ENCODE results near the gene FCRL2. TPM values are rescaled to one million over a fixed set of nuclear protein-coding genes. Genes with fewer than 3 reads are reported as not detected.
"Not testable (repeated sequence)": the region's sequence is repeated elsewhere in the genome, so short reads cannot be mapped to it uniquely, and the experiment has no call there.

FCRL2 gene
- total RNA-seq, 1 donor from 2014 or later: not detected

DNA sequence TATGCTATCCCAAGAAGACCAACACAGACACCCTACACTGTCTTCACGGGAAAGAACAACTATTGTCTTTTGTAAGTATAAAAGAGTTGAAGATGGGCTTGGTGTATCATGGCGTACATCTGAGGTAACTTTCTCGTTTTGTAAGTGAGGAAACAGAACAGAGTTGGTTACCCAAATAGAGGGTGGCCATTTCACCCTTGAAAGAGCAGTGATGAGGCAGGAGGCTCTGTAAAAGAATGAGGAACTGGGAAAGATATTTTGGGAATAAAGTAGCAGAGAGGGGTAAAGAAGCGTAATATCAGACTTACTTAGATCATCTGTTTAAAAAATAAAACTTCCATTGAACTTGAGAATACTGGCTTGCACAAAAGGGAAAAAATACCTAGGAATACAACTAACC is 18.9 kb downstream of the FCRL2 start:
- DNase-seq (ENCODE audit: low spot score): no peak
- intact Hi-C loops (cut with DNase I): no loop called here

DNA sequence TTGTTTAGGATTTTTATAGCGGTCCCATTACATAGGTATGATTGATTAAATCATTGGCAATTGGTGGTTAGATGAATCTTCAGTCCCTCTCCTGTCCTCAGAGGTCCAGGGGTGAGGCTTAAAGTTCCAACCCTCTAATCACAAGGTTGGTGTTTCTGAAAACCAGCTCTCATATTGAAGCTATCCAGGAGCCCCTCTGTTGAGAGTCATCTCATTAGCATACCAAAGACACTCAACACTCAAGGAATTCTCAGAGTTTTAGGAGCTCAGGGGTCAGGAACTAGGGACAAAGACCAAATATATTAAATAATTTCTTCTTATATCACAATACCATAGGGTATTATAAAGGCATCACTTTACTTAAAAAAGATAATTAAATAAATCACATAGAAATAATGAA is 23.3 kb downstream of the FCRL2 start:
- no peak for DNase-seq (ENCODE audit: low spot score)
- intact Hi-C loops (cut with DNase I): no loop called here

DNA sequence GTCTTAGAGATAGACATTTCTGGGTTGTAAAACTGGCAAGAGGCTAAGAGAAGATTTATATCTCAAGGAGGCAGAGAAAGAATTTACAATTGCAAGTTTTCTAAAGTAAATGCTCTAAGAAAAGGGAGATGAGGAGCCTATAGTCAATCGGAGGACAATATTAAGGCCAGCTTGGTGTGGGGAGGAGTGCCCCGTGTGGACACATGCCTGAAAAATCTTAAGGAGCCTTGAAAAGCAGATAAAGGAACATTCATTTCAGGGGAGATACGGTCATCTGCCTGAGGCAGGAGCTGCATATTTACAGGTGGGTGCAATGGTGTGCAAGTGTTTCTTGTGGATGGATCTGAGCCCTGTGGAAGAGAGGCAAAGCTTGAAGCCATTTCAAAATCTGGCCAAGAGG is 25.6 kb downstream of the FCRL2 start:
- DNase-seq (ENCODE audit: low spot score): no peak

GRCh38 chr1:157748262-157748817 is 28.6 kb downstream of the FCRL2 start:
- no peak for DNase-seq (ENCODE audit: low spot score)
- intact Hi-C loops (cut with DNase I): no loop called here

More for the DNA sequence above, 25.6 kb downstream of the FCRL2 start:
- intact Hi-C loops (cut with DNase I): no loop called here

DNA sequence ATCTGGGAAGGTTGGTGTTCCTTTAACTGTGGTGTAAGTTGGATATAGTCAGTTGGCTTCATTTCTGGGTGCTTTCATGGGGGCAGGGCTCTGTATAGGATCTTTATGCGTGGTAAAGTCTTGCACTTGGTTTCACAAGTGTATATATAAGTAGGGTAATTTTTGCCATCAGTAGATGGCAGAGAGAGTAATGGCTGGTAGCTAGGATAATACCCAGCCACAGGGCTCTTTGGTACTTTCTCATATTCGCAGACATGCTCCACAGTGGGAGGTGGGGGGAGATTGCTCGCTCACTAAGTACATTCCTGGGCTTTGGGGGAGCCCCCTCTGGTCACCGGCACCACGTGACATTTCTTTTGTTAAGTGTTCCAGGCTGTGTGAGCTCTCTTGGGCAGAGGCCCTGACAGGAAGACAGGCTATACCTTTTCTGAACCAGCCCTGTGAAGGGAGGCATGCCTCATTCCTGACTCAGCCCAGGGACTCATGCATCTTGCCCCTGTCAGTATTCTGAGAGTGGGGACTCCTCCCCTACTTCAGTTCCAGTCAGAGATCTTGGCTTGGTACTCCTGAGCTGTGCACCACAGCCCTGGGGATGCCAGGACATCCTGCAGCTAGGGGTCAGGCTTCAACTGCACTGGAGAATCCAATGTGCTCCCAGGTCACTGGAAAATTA is 37.6 kb downstream of the FCRL2 start:
- intact Hi-C loops (cut with DNase I): no loop called here
- no peak for DNase-seq (ENCODE audit: low spot score)

DNA sequence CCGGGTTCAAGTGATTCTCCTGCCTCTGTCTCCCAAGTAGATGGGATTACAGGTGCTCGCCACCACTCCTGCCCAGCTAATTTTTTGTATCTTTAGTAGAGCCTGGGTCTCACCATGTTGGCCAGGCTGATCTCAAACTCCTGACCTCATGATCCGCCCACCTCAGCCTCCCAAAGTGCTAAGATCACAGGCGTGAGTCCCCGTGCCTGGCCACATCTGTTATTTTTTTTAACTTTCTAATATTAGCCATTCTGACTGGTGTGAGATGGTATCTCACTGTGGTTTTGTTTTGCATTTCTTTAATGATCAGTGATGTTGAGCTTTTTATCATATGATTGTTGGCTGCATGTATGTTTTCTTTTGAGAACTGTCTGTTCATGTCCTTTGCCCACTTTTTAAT is 40.9 kb downstream of the FCRL2 start:
- DNase-seq (ENCODE audit: low spot score); intact Hi-C loops (cut with DNase I): not testable (repeated sequence)

GRCh38 chr1:157734321-157734720 is 42.6 kb downstream of the FCRL2 start:
- intact Hi-C loops (cut with DNase I): no loop called here
- no peak for DNase-seq (ENCODE audit: low spot score)

GRCh38 chr1:157732755-157733154 is 44.2 kb downstream of the FCRL2 start:
- no peak for DNase-seq (ENCODE audit: low spot score)
- intact Hi-C loops (cut with DNase I): no loop called here

DNA sequence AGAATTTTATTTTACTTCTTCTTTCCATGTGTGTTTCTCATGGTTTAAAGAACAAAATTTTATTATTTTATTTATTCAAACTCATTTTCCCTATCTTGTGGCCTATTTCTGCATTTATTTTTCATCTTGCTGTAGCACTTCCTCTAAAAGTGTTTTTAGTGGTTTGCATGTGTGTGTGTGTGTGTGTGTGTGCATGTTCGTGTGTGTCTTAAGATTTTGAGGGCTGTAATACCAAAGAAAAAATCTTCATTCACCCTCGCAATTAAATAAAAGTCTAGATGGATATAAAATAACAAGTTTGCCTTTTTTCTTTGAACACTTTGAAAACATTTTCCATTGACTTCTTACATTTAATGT is 51.7 kb downstream of the FCRL2 start:
- DNase-seq (ENCODE audit: low spot score): no peak
- intact Hi-C loops (cut with DNase I): no loop called here

DNA sequence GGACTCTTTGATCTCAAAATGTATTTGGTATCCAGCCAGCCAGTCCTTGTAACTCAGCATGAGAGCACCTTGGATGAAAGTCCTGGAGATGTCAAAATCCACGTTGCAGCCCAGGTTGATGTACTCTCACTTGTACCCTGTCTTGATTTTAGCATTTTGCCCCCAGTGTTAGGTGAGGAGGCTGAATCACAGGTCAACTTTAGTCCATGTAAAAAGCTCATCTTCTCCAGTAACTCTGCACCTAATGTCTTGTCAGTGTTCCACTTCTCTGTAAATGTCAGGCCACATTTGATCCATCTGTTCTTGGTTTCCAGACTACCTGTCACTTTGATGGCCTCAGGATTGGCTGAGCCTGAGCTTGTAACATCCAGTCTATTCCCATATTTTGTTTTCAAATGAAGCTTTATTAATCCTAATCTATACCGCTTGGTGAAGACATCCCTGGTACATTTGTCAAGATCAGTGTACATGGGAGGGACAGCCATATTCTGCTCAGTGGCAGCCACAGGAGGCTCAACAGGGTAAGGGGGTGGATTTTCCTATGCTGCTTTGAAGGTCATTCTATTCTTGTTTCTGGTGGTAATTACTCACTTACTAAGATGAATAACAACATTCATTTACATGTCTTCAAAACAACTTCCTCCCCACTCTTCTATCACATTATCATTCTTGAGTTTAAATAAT is 52.3 kb downstream of the FCRL2 start:
- no peak for DNase-seq (ENCODE audit: low spot score)
- intact Hi-C loops (cut with DNase I): no loop called here

DNA sequence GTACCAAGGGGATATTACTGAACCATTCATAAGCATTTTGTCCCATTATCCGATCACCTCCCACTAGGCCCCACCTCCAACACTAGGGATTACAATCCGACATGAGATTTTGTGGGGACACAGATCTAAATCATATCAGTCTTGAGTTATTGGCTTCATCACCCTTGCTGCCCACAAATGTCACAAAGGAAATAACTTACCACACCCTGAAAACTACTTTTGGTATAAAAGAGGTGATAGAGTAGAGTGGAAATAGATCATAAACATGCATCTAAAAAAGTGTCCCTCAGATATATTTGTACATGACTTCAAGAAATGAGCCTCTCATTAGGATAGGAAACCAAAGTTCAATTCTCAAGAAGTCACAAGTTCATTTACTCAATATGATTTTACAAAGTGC is 53.8 kb downstream of the FCRL2 start:
- intact Hi-C loops (cut with DNase I): no loop called here
- DNase-seq (ENCODE audit: low spot score): no peak

DNA sequence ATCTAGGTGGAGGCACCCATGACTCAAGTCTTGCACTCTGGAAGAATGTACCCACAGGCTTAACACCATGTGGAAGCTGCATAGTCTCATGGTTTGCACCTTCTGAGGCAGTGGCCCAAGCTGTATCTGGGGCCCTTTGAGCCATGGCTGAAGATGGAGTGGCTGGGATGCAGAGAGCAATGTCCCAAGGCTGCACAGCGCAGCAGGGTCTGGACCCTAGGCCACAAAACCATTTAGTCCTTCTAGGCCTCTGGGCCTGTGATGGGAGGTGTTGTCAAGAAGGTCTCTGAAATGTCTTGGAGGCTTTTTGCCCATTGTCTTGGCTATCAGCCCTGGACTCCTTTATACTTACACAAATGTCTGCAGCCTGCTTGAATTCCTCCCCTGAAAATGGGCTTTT is 54.9 kb downstream of the FCRL2 start:
- intact Hi-C loops (cut with DNase I): no loop called here
- no peak for DNase-seq (ENCODE audit: low spot score)

- intact Hi-C loops (cut with DNase I): no loop called here
- no peak for DNase-seq (ENCODE audit: low spot score)
Observed at GRCh38 chr1:157715736-157716135, 61.2 kb downstream of the FCRL2 start.

DNA sequence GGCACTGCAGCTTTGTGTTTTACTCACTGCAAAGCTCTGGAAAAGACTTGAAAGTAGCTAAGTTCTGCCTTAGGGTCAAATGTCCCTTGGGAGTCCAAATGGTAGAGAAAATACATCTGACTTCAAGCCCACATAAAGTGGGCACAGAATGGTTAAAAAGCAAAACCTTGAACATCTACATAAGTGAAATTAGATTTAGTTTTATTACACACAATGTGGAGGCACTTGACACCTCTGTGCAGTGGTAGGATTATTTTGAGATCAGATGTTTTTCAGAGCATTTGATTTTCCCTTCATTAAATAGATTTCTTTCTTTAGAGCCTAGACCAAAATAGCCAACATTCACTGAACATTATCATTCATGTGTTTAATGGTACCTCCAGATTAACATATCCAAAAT is 65.1 kb downstream of the FCRL2 start:
- no peak for DNase-seq (ENCODE audit: low spot score)
- intact Hi-C loops (cut with DNase I): no loop called here

- intact Hi-C loops (cut with DNase I): no loop called here
- no peak for DNase-seq (ENCODE audit: low spot score)
Observed at GRCh38 chr1:157704878-157705277, 72.1 kb downstream of the FCRL2 start.

GRCh38 chr1:157703981-157704380 is 73.0 kb downstream of the FCRL2 start:
- no peak for DNase-seq (ENCODE audit: low spot score)
- intact Hi-C loops (cut with DNase I): no loop called here

- no peak for DNase-seq (ENCODE audit: low spot score)
Observed at GRCh38 chr1:157702308-157702825, 74.6 kb downstream of the FCRL2 start.

GRCh38 chr1:157700732-157701131 is 76.2 kb downstream of the FCRL2 start, which contains the start of gene FCRL3:
Gene FCRL3 (minus strand): TSS chr1:157700769. CDS start chr1:157700489, 280 bp downstream.
- DNase-seq (ENCODE audit: low spot score): no peak
- intact Hi-C loops (cut with DNase I): no loop called here

More at GRCh38 chr1:157702308-157702825, 74.6 kb downstream of the FCRL2 start:
- intact Hi-C loops (cut with DNase I): no loop called here

- intact Hi-C loops (cut with DNase I): no loop called here
Observed at GRCh38 chr1:157700305-157700704, 76.6 kb downstream of the FCRL2 start.

GRCh38 chr1:157697781-157698569 is 79.0 kb downstream of the FCRL2 start:
- no peak for DNase-seq (ENCODE audit: low spot score)

More at GRCh38 chr1:157700305-157700704, 76.6 kb downstream of the FCRL2 start:
- no peak for DNase-seq (ENCODE audit: low spot score)

More at GRCh38 chr1:157697781-157698569, 79.0 kb downstream of the FCRL2 start:
- intact Hi-C loops (cut with DNase I): no loop called here

Data from cardiac septum (tissue), 1 donor.